HG02571 (cell line): ENCODE data around the gene KCND3.

Experiments used
- ATAC-seq: cut with Tn5 transposase; IDR thresholded peaks from one replicate; pipeline ENCODE4 v1.9.1; 2021; ENCODE audit warnings: mild to moderate bottlenecking, moderate library complexity; ENCODE audit not compliant: unreplicated experiment

KCND3 gene

DNA sequence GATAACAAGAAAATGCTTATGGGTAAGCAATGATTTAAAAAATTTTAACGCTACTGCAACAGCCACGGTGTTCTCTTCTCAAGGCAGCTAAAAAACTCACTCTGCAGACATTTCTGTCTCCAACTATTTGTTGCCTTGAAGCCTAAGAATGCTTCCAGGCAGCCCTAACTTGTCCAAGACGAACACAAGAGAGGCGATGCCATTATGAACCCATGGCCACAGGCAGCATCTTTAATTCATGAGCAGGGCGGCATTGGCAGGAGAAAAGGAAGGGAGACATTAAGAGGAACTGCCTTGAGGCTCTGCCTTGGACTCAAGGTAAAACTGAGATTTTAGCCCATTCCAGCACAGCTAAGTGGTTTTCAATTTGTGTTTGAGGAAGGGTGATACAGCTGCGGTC, 67.5 kb downstream of the KCND3 start:
- ATAC-seq: no peak

DNA sequence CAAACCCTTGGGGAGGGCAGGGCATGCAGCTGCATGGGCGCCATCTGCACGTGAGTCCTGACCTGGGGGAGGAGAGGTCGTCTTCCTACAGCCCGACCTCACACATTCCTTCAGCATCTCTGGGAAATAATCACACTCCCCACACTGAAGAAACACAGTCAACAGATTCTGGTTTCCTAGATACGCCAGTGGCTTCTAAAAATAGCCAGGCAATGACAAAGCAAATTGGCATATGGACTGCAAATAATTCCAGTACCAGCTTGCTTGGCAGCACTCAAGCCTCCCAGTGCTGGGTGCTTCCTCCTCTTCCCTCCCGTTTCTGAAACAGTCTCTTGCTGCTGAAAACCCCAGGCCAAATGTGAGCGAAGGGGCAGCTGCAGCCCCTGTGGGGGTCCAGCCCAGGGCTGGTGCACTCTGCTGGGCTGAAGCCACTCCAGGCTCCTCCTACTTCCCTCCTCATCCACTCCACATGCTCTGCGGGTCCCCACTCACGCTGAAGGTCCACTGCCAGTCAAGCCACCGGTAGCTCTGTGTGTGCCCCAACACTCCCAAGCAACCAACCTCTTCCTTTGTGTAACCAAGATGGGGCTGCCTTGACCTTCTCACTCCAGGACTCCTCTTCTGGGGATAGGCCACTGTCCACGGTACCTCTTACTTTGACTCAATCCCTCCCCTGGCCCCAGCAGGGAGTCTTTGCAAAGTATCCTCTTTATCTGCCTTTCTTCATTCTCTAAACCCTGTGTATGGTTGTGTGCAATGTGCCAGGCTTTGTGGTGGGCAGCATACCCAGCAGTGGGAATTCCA, 69.0 kb downstream of the KCND3 start:
- no peak for ATAC-seq

DNA sequence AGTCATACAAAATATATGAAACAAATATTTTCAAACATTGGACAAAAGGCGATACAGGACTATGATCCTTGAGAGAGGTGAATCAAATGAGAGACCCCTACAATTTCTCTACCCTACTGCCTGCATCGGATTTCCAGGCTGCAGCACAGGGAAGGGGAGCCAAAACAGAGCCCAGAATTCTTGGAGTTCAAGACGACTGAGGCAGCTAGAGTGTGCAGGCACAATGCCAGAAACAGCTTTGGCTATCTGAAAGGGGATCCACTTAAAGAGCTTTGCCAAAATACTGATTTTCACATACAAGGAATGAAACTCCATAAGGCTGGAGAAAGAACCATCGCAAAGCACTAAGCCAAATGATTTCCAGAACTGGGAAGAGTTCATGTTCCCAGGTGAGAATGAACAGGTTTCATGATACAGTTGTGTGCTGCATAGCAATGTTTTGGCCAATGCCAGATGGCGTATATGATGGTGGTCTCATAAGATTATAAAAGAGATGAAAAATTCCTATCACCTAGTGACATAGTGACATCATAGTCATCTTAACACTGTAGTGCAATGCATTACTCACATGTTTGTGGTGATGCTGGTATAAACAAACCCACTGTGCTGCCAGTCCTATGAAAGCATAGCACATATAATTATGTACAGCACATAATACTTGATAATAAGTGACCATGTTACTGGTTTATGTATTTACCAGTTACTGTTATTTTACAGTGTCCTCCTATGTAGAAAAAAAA, 77.5 kb downstream of the KCND3 start:
- no peak for ATAC-seq

- no peak for ATAC-seq
These were observed 78.4 kb downstream of the KCND3 start for GRCh38 chr1:111911061-111911460.

DNA sequence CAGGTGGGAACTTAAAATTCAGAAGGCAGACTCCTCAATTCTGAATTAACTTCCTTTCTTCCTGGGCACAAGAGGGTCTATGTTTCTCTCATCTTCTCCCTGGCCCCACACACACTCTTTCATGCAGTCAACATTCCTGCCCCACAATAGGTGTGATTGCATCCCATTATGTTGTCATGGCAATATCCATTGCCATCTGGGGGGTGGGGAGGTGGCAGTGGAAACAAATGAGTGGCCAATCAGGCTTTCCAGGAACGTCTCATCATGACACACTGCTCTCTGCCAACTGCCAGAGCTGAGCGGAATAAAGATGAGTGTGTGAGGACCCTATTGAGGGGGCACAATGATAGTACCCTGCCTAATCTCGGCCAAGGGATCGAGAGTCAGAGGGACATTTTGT, 80.4 kb downstream of the KCND3 start:
- no peak for ATAC-seq

DNA sequence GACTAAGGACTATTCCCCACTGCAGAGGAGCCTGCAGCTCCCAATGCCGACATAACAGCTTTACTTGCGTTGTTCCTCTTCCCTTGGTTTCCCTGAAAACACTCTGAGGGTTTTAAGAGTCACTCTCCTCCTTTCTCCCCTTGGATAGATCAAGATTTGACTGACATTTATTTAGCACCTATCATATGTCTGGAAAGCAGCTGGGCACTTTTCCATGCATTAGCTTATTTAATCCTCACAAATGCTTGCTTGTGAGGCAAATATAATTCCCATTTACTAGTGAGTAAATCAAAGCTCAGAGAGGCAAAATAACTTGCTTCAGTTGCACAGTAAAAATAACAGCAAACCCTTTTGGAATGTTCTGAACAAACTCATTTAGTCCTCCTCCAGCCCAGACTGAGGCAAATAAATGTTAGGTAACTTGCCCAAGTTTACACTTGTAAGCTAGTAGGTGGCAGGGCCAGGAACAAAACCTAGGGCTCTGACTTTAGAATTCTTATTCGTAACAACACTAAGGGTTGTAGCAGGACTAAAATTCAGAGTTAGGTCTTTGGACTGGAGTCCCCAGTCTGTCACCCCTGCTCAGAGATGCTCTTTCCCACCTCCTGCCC, 81.4 kb downstream of the KCND3 start:
- no peak for ATAC-seq

DNA sequence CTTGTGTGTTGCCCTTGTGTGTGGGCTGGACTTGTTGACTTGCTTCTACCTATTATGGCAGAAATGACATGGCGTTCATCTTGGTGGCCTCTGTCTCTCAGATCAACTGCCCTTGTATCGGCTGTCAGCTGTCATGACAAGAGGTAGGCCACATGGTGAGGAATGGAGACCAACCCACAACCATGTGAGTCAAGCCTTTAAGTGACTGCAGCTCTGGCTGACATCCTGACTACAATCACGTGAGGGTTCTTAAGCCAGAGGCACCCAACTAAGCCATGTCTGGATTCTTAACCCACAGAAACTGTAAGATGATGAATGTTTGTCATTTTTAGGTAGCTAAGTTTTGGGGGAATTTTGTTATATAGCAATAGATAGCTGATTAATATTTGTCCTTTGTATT, 82.1 kb downstream of the KCND3 start:
- no peak for ATAC-seq

DNA sequence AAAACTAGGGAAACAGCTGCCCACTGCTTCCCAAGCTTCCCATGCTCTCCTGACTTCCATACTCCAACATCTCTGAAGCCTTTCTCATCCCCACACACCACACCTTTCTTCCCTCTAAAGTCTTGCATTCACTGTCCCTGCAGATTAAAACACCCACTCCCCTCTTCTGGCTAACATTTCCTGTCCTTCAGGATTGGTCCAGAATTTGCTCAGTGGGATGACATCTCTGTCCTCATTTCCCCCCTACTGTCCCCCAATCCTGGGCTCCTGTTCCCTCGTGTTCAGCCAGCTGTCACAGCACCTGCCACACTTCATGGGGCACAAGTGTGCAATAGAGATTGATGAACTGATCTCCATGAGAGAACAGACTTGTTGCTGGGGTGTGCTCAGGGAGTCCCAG, 82.7 kb downstream of the KCND3 start:
- ATAC-seq: no peak

- no peak for ATAC-seq
These were observed 83.4 kb downstream of the KCND3 start for GRCh38 chr1:111906111-111906510.

DNA sequence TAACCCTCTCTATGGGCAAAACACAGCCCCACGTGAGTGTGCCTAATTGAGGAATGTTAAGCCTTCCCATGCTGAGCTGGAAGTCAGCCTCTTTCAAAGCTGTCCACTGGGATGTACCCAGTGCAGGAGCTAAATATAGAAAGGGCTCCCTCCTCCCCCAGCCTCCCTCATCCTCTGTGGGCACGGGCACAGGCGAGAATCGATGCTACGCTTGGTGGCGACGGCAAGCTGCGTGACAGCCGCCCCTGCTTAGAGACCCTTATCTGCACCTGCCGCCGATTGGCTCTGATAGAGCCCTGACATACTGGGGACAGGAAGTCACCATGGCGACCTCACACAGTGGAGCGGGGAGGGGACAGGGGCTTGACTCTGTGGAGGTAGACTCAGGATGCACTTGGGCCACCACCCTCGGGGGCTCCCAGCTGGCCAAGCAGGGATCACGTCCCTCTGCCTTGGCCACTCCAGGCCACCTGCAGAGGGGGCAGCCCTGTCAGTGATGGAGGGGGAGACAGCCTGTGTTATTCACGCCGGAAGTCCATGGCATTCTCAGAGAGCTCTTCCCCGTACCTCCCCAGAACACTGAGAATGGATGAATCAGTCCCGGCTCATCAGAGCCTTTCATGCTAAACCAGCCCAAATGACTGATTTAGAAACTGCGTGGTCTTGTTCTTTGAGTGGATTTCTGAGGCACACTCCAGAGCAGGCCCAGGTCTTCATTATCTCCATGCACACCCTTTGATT, 84.8 kb downstream of the KCND3 start:
- no peak for ATAC-seq

GRCh38 chr1:111903871-111904449, 85.5 kb downstream of the KCND3 start:
- ATAC-seq: no peak

DNA sequence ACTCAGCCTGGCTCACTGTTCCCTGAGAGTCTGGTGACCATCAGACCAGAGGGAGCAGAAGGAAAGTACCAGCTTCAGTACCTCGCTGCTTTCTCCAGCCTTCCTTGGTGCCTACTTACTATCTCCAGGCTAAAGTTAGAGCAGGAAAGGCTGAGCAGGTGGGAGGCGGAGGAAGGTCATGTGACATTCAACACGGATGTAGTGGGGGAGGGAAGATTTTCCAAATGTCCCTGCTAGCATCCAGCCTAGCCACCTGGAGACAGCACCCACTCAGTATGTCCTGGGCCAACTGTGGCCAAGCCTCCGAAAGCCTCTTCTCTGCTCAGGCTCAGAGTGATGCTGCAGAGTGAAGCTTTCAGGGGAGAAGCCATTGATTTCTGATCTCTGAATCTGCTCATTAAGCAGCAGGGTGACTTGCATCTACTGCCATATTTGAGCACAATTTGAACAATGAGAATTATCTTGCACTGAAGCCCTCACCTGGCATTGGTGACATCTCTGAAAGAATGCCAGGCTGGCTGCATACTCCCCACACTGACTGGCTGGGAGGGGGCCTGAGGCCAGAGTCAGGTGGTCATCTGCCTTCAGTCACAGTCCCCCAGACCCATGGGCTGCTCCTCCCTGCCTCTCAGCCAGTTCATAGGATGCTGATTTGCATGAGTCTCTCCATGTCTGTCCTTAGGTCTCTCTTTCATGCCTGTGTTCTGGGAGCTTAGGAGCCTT, 86.2 kb downstream of the KCND3 start:
- no peak for ATAC-seq

DNA sequence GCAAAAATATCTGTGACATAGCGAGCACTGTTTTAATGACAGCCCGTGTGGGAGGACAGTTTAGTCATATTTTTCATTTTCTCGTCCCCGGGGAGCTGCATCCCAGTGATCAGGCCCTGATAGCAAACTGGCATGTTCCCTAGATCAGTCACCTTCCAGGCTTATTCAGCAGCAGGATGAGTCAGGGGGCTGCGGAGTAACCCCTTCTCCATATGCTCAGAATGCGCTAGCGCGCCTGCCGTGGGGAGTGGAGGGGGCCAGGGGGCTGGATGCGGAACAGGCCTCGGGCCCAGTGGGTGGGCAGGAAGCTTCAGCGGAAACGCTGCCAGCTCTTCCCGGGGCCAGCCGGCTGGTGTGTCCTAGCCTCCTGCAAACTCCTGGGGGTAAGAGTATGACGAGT, 94.0 kb downstream of the KCND3 start:
- ATAC-seq: no peak

- no peak for ATAC-seq
These were observed 94.5 kb downstream of the KCND3 start for GRCh38 chr1:111895017-111895416.

- ATAC-seq: no peak
These were observed 95.0 kb downstream of the KCND3 start for GRCh38 chr1:111894497-111894896.

DNA sequence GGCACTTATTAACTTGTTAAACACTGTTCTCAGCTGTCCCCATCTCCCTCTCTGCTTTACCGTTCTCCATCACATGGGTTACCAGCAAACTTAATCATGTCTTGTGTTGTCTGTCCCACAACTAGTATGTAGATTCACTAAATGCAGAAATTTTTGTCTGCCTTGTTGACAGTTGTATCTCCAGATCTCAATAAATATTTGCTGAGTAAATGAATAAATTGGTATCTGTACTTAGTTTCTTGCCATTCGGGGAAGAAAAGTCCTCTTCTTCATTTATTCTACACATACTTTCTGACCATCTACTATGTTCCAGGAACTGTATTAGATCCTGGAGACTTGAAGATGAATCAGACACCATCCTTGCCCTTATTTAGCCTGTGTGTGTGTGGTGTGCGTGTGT, 97.9 kb downstream of the KCND3 start:
- ATAC-seq: no peak

GRCh38 chr1:111888740-111889376, 100.6 kb downstream of the KCND3 start:
- no peak for ATAC-seq

DNA sequence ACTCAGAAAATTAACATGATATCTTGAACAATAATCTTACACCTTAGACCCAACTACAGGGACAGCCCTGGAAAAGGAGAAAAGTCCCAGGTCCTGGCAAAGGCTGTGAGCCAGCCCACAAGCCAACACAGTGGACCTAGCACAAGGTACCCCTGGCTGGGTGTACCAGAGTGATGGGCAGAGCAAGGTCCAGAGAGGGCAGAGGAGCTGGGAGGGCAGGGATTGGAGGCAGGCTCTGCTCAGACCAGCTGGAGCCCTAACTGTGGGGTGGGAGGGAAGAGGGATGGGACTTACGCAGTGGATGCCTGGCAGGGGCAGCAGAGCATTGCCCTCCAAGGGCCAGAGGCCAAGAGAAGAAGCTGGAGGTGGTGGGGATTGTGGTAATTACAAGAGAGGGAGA, 101.6 kb downstream of the KCND3 start:
- ATAC-seq: no peak

- no peak for ATAC-seq
These were observed 102.1 kb downstream of the KCND3 start for GRCh38 chr1:111887385-111887784.

- ATAC-seq: no peak
These were observed 102.7 kb downstream of the KCND3 start for GRCh38 chr1:111886741-111887140.
